Kidney glomerular epithelial cell (primary cell): ENCODE data around the gene RERE.
"Not testable (repeated sequence)": the region's sequence is repeated elsewhere in the genome, so short reads cannot be mapped to it uniquely, and the experiment has no call there.

Experiments
- DNase-seq: peaks from one replicate; lab custom pipeline; 2025; lab: John Stamatoyannopoulos, UW

RERE gene

GRCh38 chr1:8797216-8797615, 20.2 kb downstream of the RERE start:
- DNase-seq, result no peak

DNA sequence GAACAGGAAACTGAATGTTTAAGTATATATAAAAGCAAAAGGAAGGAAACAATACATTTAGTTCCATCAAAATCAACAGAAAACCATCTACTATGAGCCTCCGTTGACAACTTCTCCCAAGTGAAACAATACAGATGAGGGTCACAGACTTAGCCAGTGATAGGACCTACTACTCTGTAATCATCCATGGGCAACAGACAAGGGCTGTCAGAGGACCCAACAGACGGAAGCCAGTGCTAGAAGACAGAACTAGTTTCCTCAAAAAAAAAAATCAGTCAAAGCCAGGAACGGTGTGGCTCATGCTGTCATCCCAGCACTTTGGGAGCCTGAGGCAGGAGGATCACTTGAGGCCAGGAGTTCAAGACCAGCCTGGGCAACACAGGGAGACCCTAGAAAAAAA, 20.6 kb downstream of the RERE start:
- no peak for DNase-seq

DNA sequence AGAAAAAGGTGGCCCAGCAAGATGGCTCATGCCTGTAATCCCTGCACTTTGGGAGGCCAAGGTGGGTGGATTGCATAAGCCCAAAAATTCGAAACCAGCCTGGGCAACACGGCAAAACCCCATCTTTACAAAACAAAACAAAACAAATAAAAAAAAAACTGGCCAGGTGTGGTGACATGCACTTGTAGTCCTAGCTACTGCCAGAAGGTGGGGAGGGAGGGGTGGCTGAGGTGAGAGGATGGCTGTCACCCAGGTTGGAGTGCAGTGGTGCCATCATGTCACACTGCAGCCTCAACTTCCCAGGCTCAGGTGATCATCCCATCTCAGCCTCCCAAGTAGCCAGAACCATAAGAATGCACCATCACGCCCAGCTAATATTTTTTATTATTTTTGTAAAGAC, 22.8 kb downstream of the RERE start:
- no peak for DNase-seq

- no peak for DNase-seq
Measured at GRCh38 chr1:8791819-8792218, 25.6 kb downstream of the RERE start.

- no peak for DNase-seq
Measured at GRCh38 chr1:8790987-8791386, 26.5 kb downstream of the RERE start.

GRCh38 chr1:8790478-8790877, 27.0 kb downstream of the RERE start:
- DNase-seq, result no peak

DNA sequence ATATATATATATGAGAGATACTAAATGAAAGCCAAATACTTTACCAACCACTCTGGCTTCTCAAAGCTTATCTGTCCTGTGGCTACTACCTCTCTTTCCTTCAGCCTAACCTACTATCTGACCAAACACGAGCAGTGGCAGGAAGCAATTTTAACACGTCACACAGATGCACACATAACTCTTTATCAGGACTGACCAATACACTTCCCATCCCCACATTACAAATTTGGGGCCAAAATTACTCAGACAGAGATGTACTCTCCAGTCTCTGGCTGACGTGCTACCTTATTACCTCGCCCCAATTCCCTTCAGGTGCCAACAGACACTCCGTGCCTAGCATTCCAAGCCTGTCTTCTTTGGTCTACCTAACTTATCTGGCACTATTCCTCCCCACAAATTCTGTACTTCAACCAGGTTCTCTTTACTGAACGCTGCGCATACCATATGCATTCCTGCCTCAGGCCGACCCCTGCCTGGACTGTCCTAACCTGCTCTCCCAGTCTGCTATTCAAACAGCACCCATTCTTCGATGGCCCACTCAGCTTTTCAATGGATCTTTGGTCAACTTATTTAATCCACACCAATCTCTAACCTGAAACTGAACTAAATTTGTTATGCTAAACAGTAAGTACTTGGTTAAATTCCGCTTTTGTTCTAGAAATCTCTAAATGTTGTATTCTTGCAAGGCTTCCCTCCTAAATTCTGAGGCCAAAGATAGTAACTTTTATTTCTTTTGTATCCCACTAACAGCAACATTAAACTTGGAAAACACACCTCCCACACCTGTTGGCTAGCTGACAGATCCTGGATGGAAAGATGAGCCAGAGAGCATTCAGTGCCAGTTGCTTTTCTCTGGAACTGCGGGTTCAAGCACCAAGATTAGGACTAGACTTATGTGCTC, 27.9 kb downstream of the RERE start:
- no peak for DNase-seq

DNA sequence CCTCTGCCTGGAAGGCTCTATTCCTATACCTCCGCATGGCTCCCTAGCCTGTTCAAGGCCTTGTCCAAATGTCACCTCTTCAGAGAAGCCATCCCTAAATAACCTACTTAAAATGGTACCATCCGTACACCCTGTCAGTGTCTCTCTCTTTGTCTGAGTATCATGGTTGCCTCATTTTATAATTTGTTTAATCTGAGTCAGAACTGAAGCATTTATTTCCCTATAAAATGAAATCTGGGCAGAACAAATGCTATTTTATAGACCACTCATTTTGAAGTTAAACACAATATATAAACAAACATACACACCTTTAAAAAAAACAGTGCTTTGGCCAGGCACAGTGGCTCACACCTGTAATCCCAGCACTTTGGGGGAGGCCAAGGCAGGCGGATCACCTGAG, 30.2 kb downstream of the RERE start:
- DNase-seq, result no peak

GRCh38 chr1:8786204-8786603, 31.2 kb downstream of the RERE start:
- not testable (repeated sequence) for DNase-seq

DNA sequence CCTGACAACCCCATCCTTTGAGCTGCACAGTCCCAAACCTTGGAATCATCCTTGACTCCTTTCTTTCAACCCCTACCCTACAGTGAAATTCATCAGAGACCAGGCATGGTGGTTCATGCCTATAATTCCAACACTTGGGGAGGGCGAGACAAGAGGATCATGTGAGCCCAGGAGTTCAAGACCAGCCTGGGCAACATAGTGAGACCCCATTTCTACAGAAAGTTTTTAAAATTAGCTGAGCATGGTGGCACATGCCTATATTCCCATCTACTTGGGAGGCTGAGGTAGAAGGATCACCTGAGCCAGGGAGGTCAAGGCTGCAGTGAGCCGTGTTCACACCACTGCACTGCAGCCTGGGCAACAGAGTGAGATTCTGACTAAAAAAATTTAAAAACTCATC, 34.5 kb downstream of the RERE start:
- no peak for DNase-seq

DNA sequence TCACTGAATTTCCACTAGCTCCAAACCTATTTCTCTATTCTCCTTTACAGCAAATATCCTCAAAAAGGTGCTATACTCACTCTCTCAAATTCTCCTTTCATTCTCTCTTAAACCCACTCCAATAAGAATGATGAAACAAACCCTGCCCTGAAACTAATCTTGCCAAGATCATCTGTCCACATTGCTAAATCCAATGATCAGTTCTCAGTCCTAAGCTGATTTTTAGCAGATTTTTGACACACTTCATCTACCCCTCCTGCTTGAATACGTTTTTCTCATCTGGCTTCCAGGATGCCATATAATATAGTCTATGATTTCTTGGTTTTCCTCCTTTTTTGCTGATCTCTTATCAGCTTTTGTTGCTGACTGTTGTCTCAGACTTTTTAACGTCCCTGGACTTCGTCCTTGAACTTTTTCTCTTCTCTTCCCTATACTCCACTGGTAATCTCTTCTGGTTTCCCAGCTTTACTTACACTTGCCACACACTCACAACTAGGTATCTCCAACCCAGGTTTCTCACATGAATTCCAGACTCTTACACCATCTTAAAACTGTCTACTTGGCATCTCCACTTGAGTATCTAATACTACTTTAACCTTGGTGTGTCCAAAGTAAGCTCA, 35.3 kb downstream of the RERE start:
- no peak for DNase-seq

- no peak for DNase-seq
Measured at GRCh38 chr1:8780405-8780804, 37.0 kb downstream of the RERE start.

- no peak for DNase-seq
Measured at GRCh38 chr1:8777867-8778266, 39.6 kb downstream of the RERE start.

- no peak for DNase-seq
Measured at GRCh38 chr1:8776104-8776503, 41.3 kb downstream of the RERE start.

DNA sequence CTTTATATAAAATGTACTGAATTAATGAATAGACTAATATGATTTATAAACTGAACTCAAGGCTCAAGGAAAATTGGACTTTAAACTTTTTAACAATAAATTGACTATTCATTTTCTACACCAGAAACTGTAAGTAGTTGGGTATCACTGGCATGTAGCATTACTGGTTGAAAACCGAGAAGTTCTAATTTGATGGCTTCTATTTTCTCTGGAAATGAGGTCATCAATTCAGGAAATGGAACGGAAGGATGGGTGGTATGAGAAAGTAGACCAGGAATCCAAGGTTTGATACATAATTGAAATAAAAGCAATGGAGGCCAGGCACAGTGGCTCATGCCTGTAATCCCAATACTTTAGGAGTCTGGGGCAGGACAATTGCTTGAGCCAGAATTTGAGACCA, 50.4 kb downstream of the RERE start:
- DNase-seq, result no peak

GRCh38 chr1:8765198-8765597, 52.2 kb downstream of the RERE start:
- DNase-seq, result no peak

GRCh38 chr1:8764293-8764937, 53.0 kb downstream of the RERE start:
- DNase-seq, result no peak

DNA sequence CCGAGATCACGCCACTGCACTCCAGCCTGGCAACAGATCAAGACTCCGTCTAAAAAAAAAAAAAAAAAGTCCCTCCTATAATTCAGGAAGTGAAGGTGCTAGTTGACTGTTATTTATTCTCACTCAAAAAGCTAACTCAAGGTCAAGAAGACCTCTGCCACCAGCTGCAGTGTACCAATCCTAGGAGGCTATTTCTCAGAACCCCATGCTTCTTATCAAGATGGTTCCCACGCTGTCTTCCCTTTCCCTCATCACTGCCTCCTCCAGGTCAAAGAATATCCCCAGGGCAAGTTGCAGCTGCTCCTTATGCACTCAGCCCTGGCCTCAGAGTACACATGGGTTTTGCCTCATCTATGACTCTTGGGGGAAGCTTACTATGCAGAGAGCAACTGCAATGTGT, 53.6 kb downstream of the RERE start:
- DNase-seq, result no peak

DNA sequence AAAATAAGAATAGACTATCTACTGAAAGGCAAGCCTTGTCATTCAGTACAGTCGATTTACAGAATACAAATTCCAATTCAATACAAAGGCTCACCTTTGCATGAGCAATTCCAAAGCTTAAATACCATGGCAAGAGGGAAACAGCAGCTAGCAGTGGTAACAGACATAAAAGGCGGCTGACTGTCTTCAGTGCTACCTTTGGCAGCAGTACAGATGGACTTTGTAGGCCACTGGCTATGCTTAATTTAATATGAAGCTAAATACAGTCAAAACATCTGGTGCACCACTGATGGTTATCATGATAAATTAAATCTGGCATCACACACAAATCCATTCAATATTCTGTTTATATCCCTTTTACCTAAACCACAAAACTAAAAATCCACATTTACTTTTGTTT, 62.4 kb downstream of the RERE start:
- DNase-seq, result no peak

GRCh38 chr1:8754247-8754650, 63.2 kb downstream of the RERE start:
- DNase-seq, result no peak

- DNase-seq, result no peak
Measured at GRCh38 chr1:8753736-8754135, 63.7 kb downstream of the RERE start.

DNA sequence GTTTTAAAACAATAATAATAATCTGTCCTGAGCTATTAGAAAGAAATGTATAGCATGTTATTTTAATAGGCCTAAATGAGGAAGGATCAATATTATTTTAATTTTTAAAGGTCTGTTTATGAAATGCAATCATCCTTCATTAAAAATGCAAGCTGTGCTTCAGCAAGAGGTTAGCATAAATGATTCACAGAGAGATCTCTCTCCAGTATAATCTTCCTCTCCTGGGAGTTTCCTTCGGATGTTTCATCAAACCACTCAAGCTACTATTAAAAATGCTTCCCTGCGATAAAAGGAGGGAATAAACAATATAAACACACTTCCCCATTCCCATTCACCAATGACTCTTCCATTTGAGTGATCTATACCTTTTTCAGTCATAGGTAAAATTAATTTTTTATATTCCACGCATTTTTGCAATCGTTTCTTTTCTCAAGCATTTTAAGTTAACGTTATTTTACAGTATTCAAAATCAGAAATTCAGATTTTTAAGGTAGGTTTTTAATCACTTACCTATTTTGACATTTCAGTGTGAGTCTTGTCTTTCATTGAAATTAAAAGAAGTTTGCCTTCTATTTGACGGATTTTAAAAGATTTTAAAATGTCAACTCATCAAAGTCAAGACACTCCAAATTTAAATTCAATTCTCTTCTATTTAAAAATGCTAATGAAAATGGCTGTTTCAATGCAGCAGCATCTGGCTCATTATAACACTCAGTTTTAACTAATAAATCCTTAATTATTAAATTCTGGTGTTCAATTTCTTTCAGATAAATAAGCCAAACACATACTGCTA, 64.3 kb downstream of the RERE start:
- DNase-seq, result peak; percentile 7
